HL-60 (cell line): ENCODE results near the gene GRIK1.

Experiments used
- DNase-seq, 2 experiments: peaks; one replicate each; pipeline ENCODE4 v3.0.0-alpha.2; 2010 to 2020; ENCODE audit warnings: low read depth in 1 of 2, low spot score in 1 of 2
- H3K27ac ChIP-seq: fragments of 250-450 bp; sonication (Bioruptor Pico); replicated peaks from 2 replicates; pipeline ENCODE4 v1.5.1; 2020; ENCODE audit warnings: mild to moderate bottlenecking, moderate library complexity
- H3K27me3 ChIP-seq: fragments of 250-450 bp; sonication (Bioruptor Pico); 2 replicates; pipeline ENCODE4 v1.5.1; 2021; ENCODE audit warnings: mild to moderate bottlenecking, moderate library complexity; ENCODE audit not compliant: insufficient read depth, poor library complexity, severe bottlenecking
- H3K4me3 ChIP-seq: replicated peaks from 2 replicates; pipeline ENCODE4 v1.5.1; 2011; ENCODE audit warnings: mild to moderate bottlenecking, control low read depth, low read length; ENCODE audit not compliant: insufficient read depth
- CTCF ChIP-seq: IDR thresholded peaks from one replicate; pipeline ENCODE4 v1.5.1; 2011; ENCODE audit warnings: low read length, control low read depth, inconsistent platforms; ENCODE audit not compliant: insufficient read depth
- GABPA ChIP-seq: IDR thresholded peaks from 2 replicates; pipeline ENCODE4 v1.6.1; 2012; ENCODE audit warnings: low read depth
- POLR2AphosphoS5 ChIP-seq: IDR thresholded peaks from 2 replicates; pipeline ENCODE4 v1.6.1; 2012; ENCODE audit warnings: low read depth
- SPI1 ChIP-seq: IDR thresholded peaks from 2 replicates; pipeline ENCODE4 v1.6.1; 2012; ENCODE audit warnings: low read depth, mild to moderate bottlenecking, borderline replicate concordance
- TF ChIP-seq, protein P1 (sequence below): IDR thresholded peaks from 2 replicates; pipeline ENCODE4 v1.6.1; 2012; ENCODE audit warnings: low read depth; ENCODE audit not compliant: insufficient replicate concordance

GRIK1 gene

GRCh38 chr21:29771491-29772066, 168.2 kb downstream of the GRIK1 start:
- TF ChIP-seq GABPA (no peak), POLR2AphosphoS5 (no peak), CTCF (no peak), SPI1 (no peak)
- TF ChIP-seq, protein P1, sequence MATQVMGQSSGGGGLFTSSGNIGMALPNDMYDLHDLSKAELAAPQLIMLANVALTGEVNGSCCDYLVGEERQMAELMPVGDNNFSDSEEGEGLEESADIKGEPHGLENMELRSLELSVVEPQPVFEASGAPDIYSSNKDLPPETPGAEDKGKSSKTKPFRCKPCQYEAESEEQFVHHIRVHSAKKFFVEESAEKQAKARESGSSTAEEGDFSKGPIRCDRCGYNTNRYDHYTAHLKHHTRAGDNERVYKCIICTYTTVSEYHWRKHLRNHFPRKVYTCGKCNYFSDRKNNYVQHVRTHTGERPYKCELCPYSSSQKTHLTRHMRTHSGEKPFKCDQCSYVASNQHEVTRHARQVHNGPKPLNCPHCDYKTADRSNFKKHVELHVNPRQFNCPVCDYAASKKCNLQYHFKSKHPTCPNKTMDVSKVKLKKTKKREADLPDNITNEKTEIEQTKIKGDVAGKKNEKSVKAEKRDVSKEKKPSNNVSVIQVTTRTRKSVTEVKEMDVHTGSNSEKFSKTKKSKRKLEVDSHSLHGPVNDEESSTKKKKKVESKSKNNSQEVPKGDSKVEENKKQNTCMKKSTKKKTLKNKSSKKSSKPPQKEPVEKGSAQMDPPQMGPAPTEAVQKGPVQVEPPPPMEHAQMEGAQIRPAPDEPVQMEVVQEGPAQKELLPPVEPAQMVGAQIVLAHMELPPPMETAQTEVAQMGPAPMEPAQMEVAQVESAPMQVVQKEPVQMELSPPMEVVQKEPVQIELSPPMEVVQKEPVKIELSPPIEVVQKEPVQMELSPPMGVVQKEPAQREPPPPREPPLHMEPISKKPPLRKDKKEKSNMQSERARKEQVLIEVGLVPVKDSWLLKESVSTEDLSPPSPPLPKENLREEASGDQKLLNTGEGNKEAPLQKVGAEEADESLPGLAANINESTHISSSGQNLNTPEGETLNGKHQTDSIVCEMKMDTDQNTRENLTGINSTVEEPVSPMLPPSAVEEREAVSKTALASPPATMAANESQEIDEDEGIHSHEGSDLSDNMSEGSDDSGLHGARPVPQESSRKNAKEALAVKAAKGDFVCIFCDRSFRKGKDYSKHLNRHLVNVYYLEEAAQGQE = no peak

GRCh38 chr21:29763674-29764073, 176.1 kb downstream of the GRIK1 start:
- TF ChIP-seq GABPA (no peak), SPI1 (no peak), POLR2AphosphoS5 (no peak), CTCF (no peak)
- TF ChIP-seq, protein P1 = no peak
- Histone ChIP-seq H3K27ac (no peak overlapping the region), H3K4me3 (no peak overlapping the region), H3K27me3 (no peaks in the 10 kb centered on the region)
- no peak for DNase-seq

More at GRCh38 chr21:29771491-29772066, 168.2 kb downstream of the GRIK1 start:
- Histone ChIP-seq H3K4me3 (no peak overlapping the region), H3K27ac (no peak overlapping the region), H3K27me3 (no peaks in the 10 kb centered on the region)
- no peak for DNase-seq

DNA sequence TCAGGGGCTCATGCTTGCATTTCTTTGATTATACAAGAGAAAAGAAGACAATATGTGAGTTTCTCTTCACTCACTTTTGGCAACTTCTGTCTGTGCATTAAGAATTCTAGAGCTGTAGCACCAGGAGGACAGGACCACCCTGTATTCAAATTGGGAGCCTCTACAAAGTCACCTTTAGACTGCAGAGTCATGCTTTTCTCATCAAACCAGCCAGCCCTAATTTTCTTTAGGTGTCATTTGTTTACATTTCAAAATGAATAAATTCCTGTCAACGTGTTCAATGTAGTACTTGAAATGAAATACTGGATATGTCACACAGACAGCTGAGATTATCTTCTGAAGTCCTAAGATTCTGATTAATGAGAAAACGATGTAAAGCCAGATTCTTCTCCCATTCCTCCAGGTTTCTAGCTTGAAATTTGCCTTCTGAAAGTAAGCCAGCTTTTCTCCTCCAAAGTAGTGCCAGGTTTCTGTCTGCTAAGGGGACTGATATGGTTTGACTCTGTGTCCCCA, 177.2 kb downstream of the GRIK1 start:
- no peak overlapping the region for H3K27ac ChIP-seq
- TF ChIP-seq CTCF (no peak), POLR2AphosphoS5 (no peak), SPI1 (no peak), GABPA (no peak)
- TF ChIP-seq, protein P1 = no peak
- no peak for DNase-seq
- no peaks in the 10 kb centered on the region for H3K27me3 ChIP-seq
- no peak overlapping the region for H3K4me3 ChIP-seq
